ENCODE measurements around the gene NFATC1. TPM values are rescaled to one million over a fixed set of nuclear protein-coding genes. Genes with fewer than 3 reads are reported as not detected.

The NFATC1 gene
- total RNA-seq, 1 donor from 2014 or later, result 64.1 TPM

DNA sequence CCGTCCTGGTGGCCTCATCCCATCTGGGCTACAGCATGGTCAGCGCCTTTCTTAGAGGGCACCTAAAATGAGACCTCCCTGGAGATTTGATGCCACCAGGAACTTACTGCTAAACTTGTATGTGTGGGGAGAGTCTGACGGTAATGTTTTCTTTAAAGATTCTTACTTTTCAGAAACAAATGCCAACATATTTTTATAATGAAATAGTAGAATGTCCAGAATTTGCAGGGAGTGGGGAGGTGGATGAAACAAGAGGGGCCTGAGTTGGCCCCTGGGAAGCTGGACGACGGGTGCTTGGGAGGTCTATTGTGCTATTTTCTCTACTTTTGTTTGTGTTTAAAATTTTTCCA is 165.1 kb downstream of the NFATC1 start:
- Histone ChIP-seq H3K9me3 (no peaks in the 10 kb centered on the region), H3K4me3 (no peak overlapping the region), H3K27ac (peak overlapping the region in 1 of 2 donors; percentile 5), H3K4me1 (peaks cover 0 to 9% of the 10 kb centered on the region in 2 donors), H3K27me3 (no peaks in the 10 kb centered on the region), H3K36me3 (no peaks in the 10 kb centered on the region)
- intact Hi-C loops (cut with DNase I), result no loop called here
- TF ChIP-seq, protein P1, sequence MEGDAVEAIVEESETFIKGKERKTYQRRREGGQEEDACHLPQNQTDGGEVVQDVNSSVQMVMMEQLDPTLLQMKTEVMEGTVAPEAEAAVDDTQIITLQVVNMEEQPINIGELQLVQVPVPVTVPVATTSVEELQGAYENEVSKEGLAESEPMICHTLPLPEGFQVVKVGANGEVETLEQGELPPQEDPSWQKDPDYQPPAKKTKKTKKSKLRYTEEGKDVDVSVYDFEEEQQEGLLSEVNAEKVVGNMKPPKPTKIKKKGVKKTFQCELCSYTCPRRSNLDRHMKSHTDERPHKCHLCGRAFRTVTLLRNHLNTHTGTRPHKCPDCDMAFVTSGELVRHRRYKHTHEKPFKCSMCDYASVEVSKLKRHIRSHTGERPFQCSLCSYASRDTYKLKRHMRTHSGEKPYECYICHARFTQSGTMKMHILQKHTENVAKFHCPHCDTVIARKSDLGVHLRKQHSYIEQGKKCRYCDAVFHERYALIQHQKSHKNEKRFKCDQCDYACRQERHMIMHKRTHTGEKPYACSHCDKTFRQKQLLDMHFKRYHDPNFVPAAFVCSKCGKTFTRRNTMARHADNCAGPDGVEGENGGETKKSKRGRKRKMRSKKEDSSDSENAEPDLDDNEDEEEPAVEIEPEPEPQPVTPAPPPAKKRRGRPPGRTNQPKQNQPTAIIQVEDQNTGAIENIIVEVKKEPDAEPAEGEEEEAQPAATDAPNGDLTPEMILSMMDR (IDR thresholded peaks at IDR 0.05), result no peak
- DNase-seq (ENCODE audit: low spot score in 2 of 2), result no peak

DNA sequence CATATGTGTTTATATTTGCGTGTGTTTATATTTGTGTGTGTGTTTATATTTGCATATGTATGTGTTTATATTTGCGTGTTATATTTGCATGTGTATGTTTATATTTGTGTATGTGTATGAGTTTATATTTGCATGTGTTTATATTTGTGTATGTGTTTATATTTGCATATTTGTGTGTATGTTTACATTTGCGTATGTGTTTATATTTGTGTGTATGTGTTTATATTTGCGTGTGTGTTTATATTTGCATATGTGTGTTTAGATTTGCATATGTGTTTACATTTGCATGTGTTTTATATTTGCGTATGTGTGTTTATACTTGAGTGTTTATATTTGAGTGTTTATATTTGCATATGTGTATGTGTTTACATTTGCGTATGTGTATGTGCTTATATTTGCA is 168.2 kb downstream of the NFATC1 start:
- Histone ChIP-seq H3K27ac (no peak overlapping the region), H3K4me3 (no peak overlapping the region), H3K9me3 (no peaks in the 10 kb centered on the region), H3K4me1 (peaks cover 0 to 18% of the 10 kb centered on the region in 2 donors), H3K36me3 (no peaks in the 10 kb centered on the region), H3K27me3 (no peaks in the 10 kb centered on the region)
- intact Hi-C loops (cut with DNase I), result no loop called here
- DNase-seq (ENCODE audit: low spot score in 2 of 2), result no peak
- TF ChIP-seq, protein P1 (IDR thresholded peaks at IDR 0.05), result no peak

DNA sequence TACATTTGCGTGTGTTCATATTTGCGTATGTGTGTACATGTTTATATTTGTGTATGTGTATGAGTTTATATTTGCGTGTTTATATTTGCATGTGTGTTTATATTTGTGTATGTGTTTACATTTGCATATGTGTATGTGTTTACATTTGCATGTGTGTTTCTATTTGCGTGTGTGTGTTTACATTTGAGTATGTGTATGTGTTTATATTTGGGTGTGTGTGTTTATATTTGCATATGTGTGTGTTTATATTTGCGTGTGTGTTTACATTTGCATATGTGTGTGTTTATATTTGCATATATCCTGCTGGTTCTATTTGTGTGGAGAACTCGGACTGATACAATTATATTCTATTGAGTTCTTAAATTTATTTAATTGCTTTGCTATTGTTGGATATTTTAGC is 168.7 kb downstream of the NFATC1 start:
- H3K9me3 ChIP-seq, result no peaks in the 10 kb centered on the region
- H3K4me3 ChIP-seq, result no peak overlapping the region
- intact Hi-C loops (cut with DNase I), result no loop called here
- peaks cover 0 to 18% of the 10 kb centered on the region in 2 donors for H3K4me1 ChIP-seq
- TF ChIP-seq, protein P1 (IDR thresholded peaks at IDR 0.05), result no peak
- DNase-seq (ENCODE audit: low spot score in 2 of 2), result no peak
- H3K27me3 ChIP-seq, result no peaks in the 10 kb centered on the region
- H3K27ac ChIP-seq, result no peak overlapping the region
- no peaks in the 10 kb centered on the region for H3K36me3 ChIP-seq

DNA sequence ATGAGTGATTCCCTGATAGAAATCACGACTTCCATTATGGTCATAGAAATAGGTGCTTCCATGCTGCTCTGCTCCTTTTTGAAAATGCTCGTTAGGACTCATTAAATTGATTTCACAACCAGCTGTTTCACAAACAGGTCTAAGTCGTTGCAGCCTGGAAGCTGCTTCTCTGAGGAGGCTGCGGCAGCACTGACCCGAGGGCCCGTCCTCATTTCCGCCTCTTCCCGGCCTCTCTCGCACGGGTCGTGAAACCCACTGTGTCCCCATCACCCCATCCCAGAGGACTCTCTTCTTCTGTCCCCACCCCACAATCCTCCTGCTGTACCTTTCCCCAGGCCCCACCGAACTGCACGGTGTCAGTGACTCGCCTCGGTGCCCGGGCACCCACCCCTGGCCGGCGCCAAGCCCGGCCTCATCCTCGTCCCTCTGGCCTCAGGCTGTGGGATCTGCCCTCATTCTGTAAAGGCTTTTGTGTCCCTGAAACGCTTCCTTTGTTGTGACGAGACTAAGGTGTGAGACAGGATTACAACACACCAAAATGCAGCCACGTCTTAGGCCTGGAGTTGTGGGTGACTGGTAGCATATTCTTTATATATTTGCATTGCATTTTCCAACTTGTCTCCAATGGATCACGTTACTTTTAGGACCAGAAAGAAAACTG is 171.2 kb downstream of the NFATC1 start:
- no peak overlapping the region for H3K4me3 ChIP-seq
- no peaks in the 10 kb centered on the region for H3K36me3 ChIP-seq
- intact Hi-C loops (cut with DNase I), result loop anchor here (1.0 kb wide), 1 partner anchor 21 kb away; no protein-coding TSS in a partner anchor
- no peaks in the 10 kb centered on the region for H3K27me3 ChIP-seq
- H3K27ac ChIP-seq, result peak overlapping the region; percentile 44 to 61
- DNase-seq (ENCODE audit: low spot score in 2 of 2), result no peak
- H3K4me1 ChIP-seq, result peaks cover 0 to 18% of the 10 kb centered on the region in 2 donors
- H3K9me3 ChIP-seq, result no peaks in the 10 kb centered on the region
- TF ChIP-seq, protein P1 (IDR thresholded peaks at IDR 0.05), result no peak

DNA sequence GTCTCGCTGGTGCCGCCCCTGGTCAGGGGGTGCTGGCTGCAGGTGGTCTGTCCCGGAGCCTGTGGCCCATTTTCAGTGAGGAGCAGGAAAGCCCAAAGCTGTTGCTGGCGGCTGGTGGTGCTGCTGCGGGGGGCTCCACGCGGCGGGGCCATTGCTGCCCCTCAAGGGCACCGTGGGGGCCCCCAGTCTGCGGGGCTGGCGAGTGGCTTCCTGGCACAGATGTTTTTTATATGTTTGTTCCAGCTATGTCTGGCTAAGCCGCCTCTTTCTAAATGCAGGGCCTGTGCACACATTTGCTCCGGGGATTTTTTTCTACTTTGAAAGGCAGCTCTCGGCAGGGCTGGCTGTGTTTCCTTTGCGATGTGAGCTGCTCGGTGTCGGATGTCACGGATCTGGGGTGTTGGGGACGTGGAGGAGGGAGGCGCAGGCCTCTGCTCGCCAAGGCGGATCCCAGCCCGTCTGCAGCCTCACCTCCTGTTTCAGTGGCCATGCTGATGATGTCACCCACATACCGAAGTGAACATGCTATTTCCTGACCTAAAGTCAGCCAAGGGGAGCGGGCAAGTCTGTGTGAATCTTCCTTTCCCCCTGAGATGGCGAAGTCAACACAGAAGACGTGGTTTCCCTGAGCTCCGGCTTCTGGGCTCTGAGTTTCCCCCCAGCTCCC is 171.9 kb downstream of the NFATC1 start:
- Histone ChIP-seq H3K4me1 (peaks cover 0 to 18% of the 10 kb centered on the region in 2 donors), H3K27ac (peak overlapping the region; percentile 44 to 61), H3K27me3 (no peaks in the 10 kb centered on the region), H3K4me3 (peak overlapping the region in 1 of 2 donors; percentile 22), H3K9me3 (peaks cover 0 to 3% of the 10 kb centered on the region in 2 donors), H3K36me3 (no peaks in the 10 kb centered on the region)
- TF ChIP-seq, protein P1 (IDR thresholded peaks at IDR 0.05), result no peak
- intact Hi-C loops (cut with DNase I), result loop anchor here (1.0 kb wide), 1 partner anchor 21 kb away; no protein-coding TSS in a partner anchor
- DNase-seq (ENCODE audit: low spot score in 2 of 2), result peak in 1 of 2 donors; percentile 78

Measured in ascending aorta (tissue), 2 donors.